Measurements from ENCODE around the gene DNAJB6.

Gene DNAJB6

DNA sequence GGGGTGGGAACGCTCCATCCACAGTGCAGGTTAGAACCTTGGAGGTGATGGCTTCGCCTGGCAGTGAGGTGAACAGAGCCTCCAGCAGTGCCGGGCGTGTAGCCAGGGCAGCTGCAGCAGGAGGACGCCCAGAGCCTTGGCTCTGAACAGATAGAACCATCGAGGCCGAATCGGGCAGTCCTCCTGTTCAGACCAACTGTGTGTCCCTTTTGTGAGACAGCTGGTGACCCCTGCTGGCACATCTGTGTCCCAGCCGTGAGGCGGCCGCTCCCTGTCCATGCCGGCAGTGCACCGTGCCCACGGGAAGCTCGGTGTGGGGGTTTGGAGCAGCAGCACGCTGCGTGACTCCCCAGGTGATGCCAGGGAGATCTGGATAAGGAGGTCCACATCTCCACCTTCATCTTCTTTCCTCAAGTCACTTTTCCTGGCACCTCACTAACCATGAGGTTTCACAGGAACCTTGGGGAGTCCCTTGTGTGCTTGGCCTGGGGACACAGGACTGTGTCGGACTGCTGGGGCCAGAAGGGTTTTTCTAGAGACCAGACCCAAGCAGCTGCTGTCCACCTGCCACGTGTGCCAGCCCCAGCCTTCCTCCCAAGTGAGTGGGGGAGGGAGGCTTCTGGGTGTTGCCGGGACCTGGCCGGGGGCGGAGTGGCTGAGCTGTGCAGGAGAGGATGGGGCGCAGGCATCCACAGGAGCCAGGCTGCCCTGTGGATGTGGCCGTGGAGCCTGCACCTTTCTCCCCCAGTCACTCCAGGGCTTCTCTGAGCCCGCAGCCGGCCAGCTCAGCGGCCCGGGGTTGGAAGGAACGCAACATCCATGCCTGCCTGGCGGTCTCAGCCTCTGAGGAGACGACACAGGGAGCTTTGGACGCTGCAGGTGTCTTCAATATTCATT, 69.4 kb downstream of the DNAJB6 start:
- in situ Hi-C loops (cut with HindIII; ENCODE audit: low pct_unique_long_range_greater_than_20kb, low sequenced_read_pairs) = no loop called here
- peak in 1 of 2 experiments; percentile 29 for DNase-seq (ENCODE audit: low read depth in 1 of 2, low spot score in 1 of 2)
- TF ChIP-seq JUND (IDR thresholded peaks at IDR 0.05; ENCODE audit: low read depth) = no peak

DNA sequence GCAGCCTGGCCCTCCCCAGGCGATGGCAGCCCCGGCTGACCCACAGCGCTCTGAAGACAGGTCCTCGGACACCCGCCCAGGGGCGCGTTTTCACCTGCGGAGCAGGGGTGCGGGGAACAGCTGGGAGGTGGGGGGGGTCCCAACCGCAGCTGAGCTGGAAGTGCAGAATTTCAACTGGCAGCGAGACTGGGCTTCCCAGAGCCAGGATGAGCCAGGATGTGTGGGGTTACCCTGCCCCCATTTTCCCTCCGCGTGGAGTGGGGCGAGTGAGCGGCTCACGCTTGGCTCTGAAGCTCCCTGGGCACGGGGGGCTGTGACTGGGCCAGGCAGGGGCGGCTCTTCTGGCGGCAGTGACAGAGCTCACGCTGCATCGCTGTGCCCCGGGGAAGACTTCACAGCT, 70.2 kb downstream of the DNAJB6 start:
- in situ Hi-C loops (cut with HindIII; ENCODE audit: low pct_unique_long_range_greater_than_20kb, low sequenced_read_pairs) = no loop called here
- no peak for DNase-seq (ENCODE audit: low read depth in 1 of 2, low spot score in 1 of 2)
- no peak for TF ChIP-seq JUND (IDR thresholded peaks at IDR 0.05; ENCODE audit: low read depth)

DNA sequence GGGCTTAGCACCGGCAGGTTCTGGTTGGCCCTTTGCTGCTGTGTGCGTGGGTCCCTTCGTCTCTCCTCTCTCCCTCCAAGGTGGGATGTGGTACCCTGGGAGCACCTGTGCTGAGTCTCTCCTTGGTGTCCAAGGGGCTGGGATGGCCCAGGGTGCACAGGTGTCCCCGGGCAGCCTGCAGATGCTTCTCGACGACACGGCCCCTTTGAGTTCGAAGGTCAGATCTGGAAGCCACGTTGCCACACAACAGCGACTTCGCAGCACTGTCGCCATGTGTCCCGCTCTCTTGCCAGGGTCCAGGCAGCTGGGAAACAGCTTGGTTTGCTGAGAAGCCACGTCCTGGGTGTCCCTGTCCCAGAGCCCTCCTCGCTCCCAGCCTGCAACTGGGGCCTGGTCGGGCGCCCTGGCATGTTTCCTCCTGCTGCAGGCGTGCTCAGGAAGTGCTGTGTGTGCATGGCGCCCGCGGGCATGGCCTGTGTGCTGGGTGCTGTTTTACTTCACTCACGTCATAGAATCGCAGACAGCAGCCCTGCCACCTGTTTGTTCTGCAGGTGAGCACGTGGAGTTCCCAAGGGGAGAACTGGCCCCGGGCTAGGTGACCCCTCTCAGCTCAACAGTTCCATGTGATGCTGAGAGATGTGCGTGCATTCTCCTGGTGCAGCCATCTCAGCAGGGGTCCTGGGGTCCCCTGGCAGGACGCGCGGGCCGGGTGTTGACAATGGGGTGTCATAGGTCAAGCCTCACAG, 70.9 kb downstream of the DNAJB6 start:
- in situ Hi-C loops (cut with HindIII; ENCODE audit: low pct_unique_long_range_greater_than_20kb, low sequenced_read_pairs) = no loop called here
- TF ChIP-seq JUND (IDR thresholded peaks at IDR 0.05; ENCODE audit: low read depth) = no peak
- DNase-seq (ENCODE audit: low read depth in 1 of 2, low spot score in 1 of 2) = no peak

DNA sequence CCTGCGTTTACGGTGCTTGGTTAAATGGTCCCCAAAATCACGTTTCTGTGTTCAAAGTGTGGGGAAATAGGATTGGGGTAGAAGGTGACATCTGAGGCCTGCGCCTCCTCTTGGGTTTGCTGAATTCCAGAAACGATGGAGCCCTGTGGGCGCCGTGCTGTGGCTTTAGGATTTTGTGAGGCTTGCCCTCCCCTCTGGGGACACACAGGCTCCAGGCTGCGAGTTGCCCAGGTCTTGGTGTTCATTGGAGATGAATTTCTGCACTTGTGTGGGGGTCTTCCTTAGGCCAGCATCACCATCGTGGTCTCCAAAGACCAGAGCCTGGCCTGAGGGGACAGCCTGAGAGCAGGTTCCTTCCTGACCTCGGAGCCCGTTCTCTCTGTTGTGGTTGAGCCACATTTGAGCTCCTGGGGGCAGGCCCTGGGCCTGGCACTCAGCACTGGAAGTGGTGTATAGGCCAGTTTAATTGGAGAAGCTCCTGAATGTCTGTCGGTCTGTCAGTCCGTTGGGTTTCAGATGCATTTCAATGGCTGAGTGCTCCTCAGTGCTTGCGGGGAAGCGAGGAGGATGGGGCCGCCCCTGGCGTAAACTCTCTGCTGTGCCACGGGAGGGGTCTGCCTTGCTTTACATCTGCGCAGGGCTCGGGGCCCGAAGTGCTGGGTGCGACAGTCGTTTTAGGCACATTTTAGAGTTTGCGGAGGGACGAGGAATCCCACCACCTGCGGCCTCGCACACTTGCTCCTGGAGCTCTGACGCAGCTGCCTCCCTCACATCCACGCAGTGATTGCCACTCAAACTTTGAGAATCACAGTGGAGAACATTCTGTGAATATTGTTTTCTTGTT, 71.7 kb downstream of the DNAJB6 start:
- no peak for DNase-seq (ENCODE audit: low read depth in 1 of 2, low spot score in 1 of 2)
- in situ Hi-C loops (cut with HindIII; ENCODE audit: low pct_unique_long_range_greater_than_20kb, low sequenced_read_pairs) = no loop called here
- no peak for TF ChIP-seq JUND (IDR thresholded peaks at IDR 0.05; ENCODE audit: low read depth)

DNA sequence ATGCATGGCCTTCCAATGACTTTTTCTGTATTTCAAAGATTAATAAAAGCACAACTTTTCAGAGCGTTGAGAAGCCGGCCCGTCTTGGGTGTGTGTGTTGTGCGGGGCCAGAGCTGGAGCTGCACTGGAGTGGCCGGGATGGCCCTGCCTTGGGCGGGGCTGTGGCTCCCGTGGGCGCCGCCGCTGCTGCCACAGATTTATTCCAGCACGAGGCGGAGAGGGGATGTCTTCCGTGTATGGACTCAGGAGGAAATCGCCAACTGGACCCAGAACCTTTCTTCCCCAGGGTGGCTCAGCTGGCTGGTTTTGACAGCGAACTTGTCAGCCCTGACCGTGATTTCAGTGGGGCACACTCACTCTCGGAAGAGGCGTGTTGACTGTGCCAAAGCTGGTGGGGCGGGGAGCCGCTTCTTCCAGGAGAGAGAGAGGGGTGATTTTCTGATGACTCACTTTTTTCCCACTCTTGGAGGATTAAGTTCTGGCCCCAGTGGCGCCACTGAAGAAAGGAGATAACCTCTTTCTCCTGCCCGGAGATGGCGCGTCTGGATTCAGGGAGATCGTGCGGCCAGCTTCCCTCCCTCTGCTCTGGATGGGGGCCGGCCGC, 72.4 kb downstream of the DNAJB6 start:
- no peak for TF ChIP-seq JUND (IDR thresholded peaks at IDR 0.05; ENCODE audit: low read depth)
- in situ Hi-C loops (cut with HindIII; ENCODE audit: low pct_unique_long_range_greater_than_20kb, low sequenced_read_pairs) = no loop called here
- no peak for DNase-seq (ENCODE audit: low read depth in 1 of 2, low spot score in 1 of 2)

DNA sequence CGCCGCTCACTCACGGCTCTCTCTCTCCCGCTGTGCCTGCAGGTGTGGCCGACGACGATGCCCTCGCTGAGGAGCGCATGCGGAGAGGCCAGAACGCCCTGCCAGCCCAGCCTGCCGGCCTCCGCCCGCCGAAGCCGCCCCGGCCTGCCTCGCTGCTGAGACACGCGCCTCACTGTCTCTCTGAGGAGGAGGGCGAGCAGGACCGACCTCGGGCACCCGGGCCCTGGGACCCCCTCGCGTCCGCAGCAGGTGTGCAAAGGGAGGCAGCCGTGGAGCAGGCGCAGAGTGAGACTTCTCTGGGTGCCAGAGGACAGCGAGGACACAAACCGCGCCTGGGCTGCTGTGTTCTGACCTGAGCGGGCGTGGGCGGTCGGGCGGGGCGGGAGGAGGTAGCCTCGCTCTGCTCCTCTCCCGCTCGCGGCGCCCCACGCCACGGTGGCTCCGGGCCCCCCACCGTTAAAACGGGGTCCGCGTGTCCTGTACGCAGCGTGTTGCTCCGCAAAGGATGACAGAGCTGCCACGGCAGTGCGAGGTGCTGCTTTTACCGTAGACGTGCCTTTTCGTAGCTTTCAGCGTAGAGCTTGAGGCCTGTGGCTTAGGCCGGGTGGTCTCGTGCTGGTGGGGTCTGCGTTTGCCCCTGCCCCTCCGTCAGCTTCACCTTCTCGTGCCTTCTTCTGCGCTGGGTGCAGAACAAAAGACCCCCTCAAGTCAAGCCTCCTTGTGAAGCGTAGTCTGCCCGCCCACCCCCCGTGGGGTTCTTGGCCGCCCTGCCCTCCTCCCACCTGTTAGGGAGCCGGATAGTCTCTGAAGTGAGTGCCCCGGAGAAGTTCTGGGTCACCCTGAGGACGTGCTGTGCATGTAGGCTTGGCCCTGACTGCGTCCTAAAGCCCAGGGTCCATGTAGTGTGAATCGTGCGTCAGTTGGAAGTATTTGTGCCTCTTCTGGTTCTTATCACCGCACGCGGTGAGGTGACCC, 73.2 kb downstream of the DNAJB6 start:
- in situ Hi-C loops (cut with HindIII; ENCODE audit: low pct_unique_long_range_greater_than_20kb, low sequenced_read_pairs) = no loop called here
- DNase-seq (ENCODE audit: low read depth in 1 of 2, low spot score in 1 of 2) = no peak
- TF ChIP-seq JUND (IDR thresholded peaks at IDR 0.05; ENCODE audit: low read depth) = no peak

DNA sequence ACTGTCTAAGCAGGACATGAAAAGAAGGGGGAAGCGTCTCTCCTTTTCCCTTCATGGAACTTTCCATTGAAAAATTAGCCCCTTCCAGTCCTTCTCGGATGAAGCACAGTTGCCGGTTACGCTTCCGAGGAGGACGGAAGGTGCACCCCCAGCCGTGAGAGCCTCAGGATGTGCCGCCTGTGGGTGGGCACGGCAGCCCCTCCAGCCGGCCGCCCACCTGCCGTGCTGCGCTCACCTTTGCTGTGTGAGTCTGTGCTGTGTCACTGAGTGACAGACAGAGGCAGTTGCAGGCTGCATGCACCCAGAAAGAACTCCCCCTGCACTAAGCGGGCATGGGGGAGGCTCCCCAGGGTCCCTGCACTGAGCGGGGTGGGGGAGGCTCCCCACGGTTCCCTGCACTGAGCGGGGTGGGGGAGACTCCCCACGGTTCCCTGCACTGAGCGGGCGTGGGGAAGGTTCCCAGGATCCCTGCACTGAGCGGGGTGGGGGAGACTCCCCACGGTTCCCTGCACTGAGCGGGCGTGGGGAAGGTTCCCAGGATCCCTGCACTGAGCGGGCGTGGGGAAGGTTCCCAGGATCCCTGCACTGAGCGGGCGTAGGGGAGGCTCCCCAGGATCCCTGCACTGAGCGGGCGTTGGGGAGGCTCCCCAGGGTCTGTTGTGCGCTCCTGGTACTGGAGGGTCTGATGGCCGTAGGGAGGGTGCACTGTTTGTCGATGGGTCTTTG, 74.2 kb downstream of the DNAJB6 start:
- no peak for TF ChIP-seq JUND (IDR thresholded peaks at IDR 0.05; ENCODE audit: low read depth)
- no peak for DNase-seq (ENCODE audit: low read depth in 1 of 2, low spot score in 1 of 2)
- in situ Hi-C loops (cut with HindIII; ENCODE audit: low pct_unique_long_range_greater_than_20kb, low sequenced_read_pairs) = no loop called here

DNA sequence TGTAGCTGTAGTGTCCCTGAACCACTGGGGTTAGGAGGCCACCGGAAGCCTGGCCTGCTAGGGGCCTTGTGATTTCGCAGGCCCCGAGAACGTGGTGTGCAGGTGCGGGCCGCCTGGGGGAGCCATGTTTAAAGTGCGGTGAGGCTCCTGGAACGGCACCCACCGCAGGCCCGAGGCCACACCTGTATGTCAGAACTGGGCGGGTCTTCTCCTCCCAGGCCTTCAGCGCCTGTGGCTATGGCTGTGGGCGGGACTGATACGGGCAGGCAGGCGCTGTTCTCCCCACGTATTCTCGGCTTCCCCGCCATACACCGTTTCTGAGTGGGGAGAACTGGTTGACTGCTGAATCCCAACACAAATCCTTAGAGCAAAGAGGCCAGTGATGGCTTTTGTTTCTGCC, 74.8 kb downstream of the DNAJB6 start:
- in situ Hi-C loops (cut with HindIII; ENCODE audit: low pct_unique_long_range_greater_than_20kb, low sequenced_read_pairs) = no loop called here
- TF ChIP-seq JUND (IDR thresholded peaks at IDR 0.05; ENCODE audit: low read depth) = no peak
- DNase-seq (ENCODE audit: low read depth in 1 of 2, low spot score in 1 of 2) = no peak

DNA sequence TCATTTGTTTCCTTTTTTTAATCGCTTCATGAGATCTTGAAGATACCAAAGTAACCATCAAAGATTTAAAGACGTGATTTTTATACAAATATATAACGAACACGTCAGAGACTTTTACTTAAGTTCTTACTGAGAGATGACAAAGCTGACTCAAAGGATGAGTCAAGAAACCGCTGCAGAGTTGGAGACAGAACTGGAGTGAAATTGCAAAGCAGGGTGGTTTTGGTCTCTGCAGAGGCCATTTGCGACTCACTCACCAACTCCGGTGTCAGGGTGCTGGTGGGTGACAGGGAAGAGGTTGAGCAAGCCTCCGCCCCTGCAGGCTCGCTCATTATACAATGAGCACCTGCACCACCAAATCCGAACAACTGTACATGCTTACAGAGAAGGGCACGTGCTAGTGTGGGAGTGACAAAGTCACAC, 75.2 kb downstream of the DNAJB6 start:
- no peak for DNase-seq (ENCODE audit: low read depth in 1 of 2, low spot score in 1 of 2)
- TF ChIP-seq JUND (IDR thresholded peaks at IDR 0.05; ENCODE audit: low read depth) = no peak
- in situ Hi-C loops (cut with HindIII; ENCODE audit: low pct_unique_long_range_greater_than_20kb, low sequenced_read_pairs) = no loop called here

DNA sequence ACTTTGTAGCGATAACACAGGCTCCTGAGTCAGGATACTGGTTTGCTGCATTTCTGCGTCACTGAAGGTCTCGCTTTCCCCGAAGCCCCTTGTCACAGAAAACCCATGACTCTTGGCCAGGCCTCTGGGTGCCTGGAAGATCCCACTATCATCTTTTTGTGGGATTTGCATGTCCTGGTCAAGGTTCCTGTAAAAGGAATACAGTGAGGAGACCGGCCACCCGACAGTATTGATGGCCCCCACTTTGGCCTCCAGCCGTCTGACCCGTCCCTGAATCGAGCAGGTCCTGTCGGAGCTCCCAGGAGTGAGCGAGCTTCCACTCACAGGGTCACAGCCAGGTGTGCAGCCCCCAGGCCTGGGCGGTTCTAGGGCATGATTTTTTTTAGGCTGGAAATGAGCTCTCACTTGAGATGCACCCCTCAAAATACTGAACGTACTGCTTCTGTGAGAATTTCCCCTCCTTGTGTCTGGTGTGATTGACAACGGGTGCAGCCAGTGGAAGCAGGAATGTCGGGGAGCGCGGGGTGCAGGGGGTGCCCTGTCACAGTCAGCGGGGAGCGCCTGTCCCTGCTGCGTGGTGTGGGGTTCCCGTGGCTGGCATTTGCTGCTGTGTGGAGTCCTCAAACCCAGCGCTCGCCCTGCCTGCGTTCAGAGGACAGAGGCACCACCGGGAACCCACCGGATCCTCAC, 75.8 kb downstream of the DNAJB6 start:
- DNase-seq (ENCODE audit: low read depth in 1 of 2, low spot score in 1 of 2) = no peak
- in situ Hi-C loops (cut with HindIII; ENCODE audit: low pct_unique_long_range_greater_than_20kb, low sequenced_read_pairs) = no loop called here
- TF ChIP-seq JUND (IDR thresholded peaks at IDR 0.05; ENCODE audit: low read depth) = no peak
